NCI-H345 treated with DMSO at 0.1 percent for 48 hours (cell line): ENCODE measurements around the gene GRIK4.
"Not testable (repeated sequence)": the region's sequence is repeated elsewhere in the genome, so short reads cannot be mapped to it uniquely, and the experiment has no call there.

ENCODE experiments used
- DNase-seq: peaks from one replicate; lab custom pipeline; 2025; ENCODE audit not compliant: unreplicated experiment; lab: John Stamatoyannopoulos, UW

GRIK4 gene

GRCh38 chr11:120511116-120511819, at the start of gene GRIK4:
TSS of gene GRIK4 (plus strand) at chr11:120511748. CDS start at chr11:120660319, 148,571 bp downstream.
- peak; percentile 70 for DNase-seq

- no peak for DNase-seq
Measured at GRCh38 chr11:120462825-120463224, 48.7 kb upstream of the GRIK4 start.

- DNase-seq, result no peak
Measured at GRCh38 chr11:120465921-120466534, 45.5 kb upstream of the GRIK4 start.

GRCh38 chr11:120467627-120468026, 43.9 kb upstream of the GRIK4 start:
- no peak for DNase-seq

- no peak for DNase-seq
Measured at GRCh38 chr11:120471131-120471530, 40.4 kb upstream of the GRIK4 start.

GRCh38 chr11:120471994-120472393, 39.6 kb upstream of the GRIK4 start:
- no peak for DNase-seq

- DNase-seq, result no peak
Measured at GRCh38 chr11:120473503-120473902, 38.0 kb upstream of the GRIK4 start.

- no peak for DNase-seq
Measured at GRCh38 chr11:120482149-120482548, 29.4 kb upstream of the GRIK4 start.

GRCh38 chr11:120484722-120485121, 26.8 kb upstream of the GRIK4 start:
- DNase-seq, result no peak

GRCh38 chr11:120486138-120486537, 25.4 kb upstream of the GRIK4 start:
- DNase-seq, result no peak

GRCh38 chr11:120489799-120490198, 21.7 kb upstream of the GRIK4 start:
- DNase-seq, result no peak

GRCh38 chr11:120492486-120492885, 19.1 kb upstream of the GRIK4 start:
- DNase-seq, result no peak

GRCh38 chr11:120494595-120494994, 17.0 kb upstream of the GRIK4 start:
- DNase-seq, result no peak

- DNase-seq, result no peak
Measured at GRCh38 chr11:120499088-120499487, 12.5 kb upstream of the GRIK4 start.

- no peak for DNase-seq
Measured at GRCh38 chr11:120499859-120500258, 11.7 kb upstream of the GRIK4 start.

- DNase-seq, result no peak
Measured at GRCh38 chr11:120500414-120501071, 11.0 kb upstream of the GRIK4 start.

- DNase-seq, result no peak
Measured at GRCh38 chr11:120501440-120501839, 10.1 kb upstream of the GRIK4 start.

- no peak for DNase-seq
Measured at GRCh38 chr11:120501976-120502755, 9.4 kb upstream of the GRIK4 start.

GRCh38 chr11:120503529-120503928, 8.0 kb upstream of the GRIK4 start:
- DNase-seq, result not testable (repeated sequence)

- no peak for DNase-seq
Measured at GRCh38 chr11:120505801-120506425, 5.6 kb upstream of the GRIK4 start.
